ENCODE results near the gene ANKRD30BL.
"Not testable (repeated sequence)": the region's sequence is repeated elsewhere in the genome, so short reads cannot be mapped to it uniquely, and the experiment has no call there.

Gene ANKRD30BL

DNA sequence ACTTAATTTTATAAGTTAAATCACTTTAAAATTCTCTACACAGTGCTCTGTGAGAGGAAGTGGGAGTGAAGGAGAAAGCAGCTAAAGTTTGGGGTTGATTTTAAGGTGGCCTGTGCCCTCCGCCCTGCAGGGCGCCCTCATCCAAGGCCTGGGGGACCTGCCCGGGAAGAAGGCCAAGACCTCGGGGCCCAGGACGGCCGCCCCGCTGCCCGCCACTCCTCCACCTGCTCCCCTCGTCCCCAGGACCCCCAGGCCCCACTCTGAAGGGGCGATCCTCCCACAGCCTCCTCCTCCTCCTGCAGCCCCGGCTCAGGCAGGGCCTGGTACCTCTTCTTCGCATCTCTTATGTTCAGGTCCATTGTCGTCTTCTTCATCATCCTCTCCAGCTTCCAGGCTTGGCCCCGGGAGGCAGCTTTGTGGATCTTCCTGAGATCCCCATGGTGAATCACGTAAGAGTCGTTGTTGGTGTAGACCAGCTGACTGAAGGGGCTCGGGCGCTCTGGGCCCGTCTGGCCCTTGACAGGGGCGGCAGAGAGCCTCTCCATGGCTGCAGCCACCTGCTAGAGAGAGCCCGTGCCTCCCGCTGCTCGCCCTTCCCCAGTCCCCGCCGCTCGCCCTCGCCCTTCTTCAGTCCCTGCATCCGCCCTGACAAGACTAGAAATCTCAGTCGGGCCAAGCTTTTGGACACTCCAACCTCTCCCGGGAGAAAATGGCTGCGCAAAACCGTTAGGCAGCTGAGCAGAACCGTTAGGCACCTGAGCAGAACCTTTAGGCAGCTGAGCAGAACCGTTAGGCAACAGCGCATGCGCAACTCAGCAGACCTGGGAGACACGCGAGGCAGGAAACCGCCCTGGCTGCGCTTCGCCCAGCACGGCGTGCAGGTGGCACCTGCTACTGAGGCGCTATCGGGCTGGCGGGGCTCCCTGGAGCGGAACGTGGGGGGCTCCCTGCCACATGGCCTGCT, at the start of gene ANKRD30BL:
Gene ANKRD30BL (minus strand): TSS at position 792 of the 964 bp plus-strand sequence. CDS start 247 bp downstream, at position 545.
- H3K27ac ChIP-seq (ENCODE audit: low read depth in 2 of 2, low read length in 2 of 2); H3K9ac ChIP-seq (ENCODE audit: low read depth in 1 of 2, low read length in 2 of 2): not testable (repeated sequence)

DNA sequence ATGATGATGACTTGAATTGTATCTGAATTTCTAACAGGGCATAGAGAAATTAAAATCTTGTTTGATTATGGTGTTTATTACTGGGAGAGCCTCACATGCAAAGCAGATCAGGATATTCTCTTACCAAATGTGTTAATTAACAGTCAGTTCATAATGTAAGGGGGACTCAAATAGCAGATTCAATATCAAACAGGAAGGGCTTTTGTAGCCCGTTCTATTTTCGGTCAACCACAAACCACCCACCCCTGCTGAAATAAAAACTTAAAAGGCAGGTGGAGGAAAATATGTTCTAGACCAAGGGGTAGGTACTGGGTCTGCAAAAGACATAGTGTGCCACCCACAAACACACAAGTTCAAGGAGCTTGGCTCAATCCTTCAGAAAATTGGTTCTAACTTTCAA, 41.1 kb upstream of the ANKRD30BL start:
- not testable (repeated sequence) for H3K4me3 ChIP-seq (ENCODE audit: low read length in 2 of 2); H3K9me3 ChIP-seq (ENCODE audit: control insufficient read depth in 2 of 2, low read length in 2 of 2); H3K27me3 ChIP-seq (ENCODE audit: control insufficient read depth in 2 of 2, insufficient read depth in 2 of 2, low read length in 2 of 2); H3K9ac ChIP-seq (ENCODE audit: low read depth in 1 of 2, low read length in 2 of 2); H3K36me3 ChIP-seq (ENCODE audit: control insufficient read depth in 2 of 2, insufficient read depth in 2 of 2, low read length in 2 of 2); H3K27ac ChIP-seq (ENCODE audit: low read depth in 2 of 2, low read length in 2 of 2); H3K4me1 ChIP-seq (ENCODE audit: control insufficient read depth in 2 of 2, insufficient read depth in 2 of 2, low read length in 2 of 2)

More for the DNA sequence above, at the start of gene ANKRD30BL:
- H3K4me1 ChIP-seq (ENCODE audit: control insufficient read depth in 2 of 2, insufficient read depth in 2 of 2, low read length in 2 of 2); H3K27me3 ChIP-seq (ENCODE audit: control insufficient read depth in 2 of 2, insufficient read depth in 2 of 2, low read length in 2 of 2); H3K36me3 ChIP-seq (ENCODE audit: control insufficient read depth in 2 of 2, insufficient read depth in 2 of 2, low read length in 2 of 2); H3K4me3 ChIP-seq (ENCODE audit: low read length in 2 of 2); H3K9me3 ChIP-seq (ENCODE audit: control insufficient read depth in 2 of 2, low read length in 2 of 2): not testable (repeated sequence)

- not testable (repeated sequence) for H3K9me3 ChIP-seq (ENCODE audit: control insufficient read depth in 2 of 2, low read length in 2 of 2); H3K9ac ChIP-seq (ENCODE audit: low read depth in 1 of 2, low read length in 2 of 2); H3K4me1 ChIP-seq (ENCODE audit: control insufficient read depth in 2 of 2, insufficient read depth in 2 of 2, low read length in 2 of 2); H3K36me3 ChIP-seq (ENCODE audit: control insufficient read depth in 2 of 2, insufficient read depth in 2 of 2, low read length in 2 of 2); H3K4me3 ChIP-seq (ENCODE audit: low read length in 2 of 2); H3K27ac ChIP-seq (ENCODE audit: low read depth in 2 of 2, low read length in 2 of 2); H3K27me3 ChIP-seq (ENCODE audit: control insufficient read depth in 2 of 2, insufficient read depth in 2 of 2, low read length in 2 of 2)
Measured at GRCh38 chr2:132192854-132193253, 31.1 kb upstream of the ANKRD30BL start.

GRCh38 chr2:132167100-132167499, 5.3 kb upstream of the ANKRD30BL start:
- H3K27ac ChIP-seq (ENCODE audit: low read depth in 2 of 2, low read length in 2 of 2); H3K4me3 ChIP-seq (ENCODE audit: low read length in 2 of 2); H3K27me3 ChIP-seq (ENCODE audit: control insufficient read depth in 2 of 2, insufficient read depth in 2 of 2, low read length in 2 of 2); H3K9me3 ChIP-seq (ENCODE audit: control insufficient read depth in 2 of 2, low read length in 2 of 2); H3K4me1 ChIP-seq (ENCODE audit: control insufficient read depth in 2 of 2, insufficient read depth in 2 of 2, low read length in 2 of 2); H3K9ac ChIP-seq (ENCODE audit: low read depth in 1 of 2, low read length in 2 of 2); H3K36me3 ChIP-seq (ENCODE audit: control insufficient read depth in 2 of 2, insufficient read depth in 2 of 2, low read length in 2 of 2): not testable (repeated sequence)

GRCh38 chr2:132162125-132162660, 441 bp upstream of the ANKRD30BL start:
- not testable (repeated sequence) for H3K4me3 ChIP-seq (ENCODE audit: low read length in 2 of 2); H3K27me3 ChIP-seq (ENCODE audit: control insufficient read depth in 2 of 2, insufficient read depth in 2 of 2, low read length in 2 of 2); H3K9ac ChIP-seq (ENCODE audit: low read depth in 1 of 2, low read length in 2 of 2); H3K36me3 ChIP-seq (ENCODE audit: control insufficient read depth in 2 of 2, insufficient read depth in 2 of 2, low read length in 2 of 2); H3K27ac ChIP-seq (ENCODE audit: low read depth in 2 of 2, low read length in 2 of 2); H3K4me1 ChIP-seq (ENCODE audit: control insufficient read depth in 2 of 2, insufficient read depth in 2 of 2, low read length in 2 of 2); H3K9me3 ChIP-seq (ENCODE audit: control insufficient read depth in 2 of 2, low read length in 2 of 2)

DNA sequence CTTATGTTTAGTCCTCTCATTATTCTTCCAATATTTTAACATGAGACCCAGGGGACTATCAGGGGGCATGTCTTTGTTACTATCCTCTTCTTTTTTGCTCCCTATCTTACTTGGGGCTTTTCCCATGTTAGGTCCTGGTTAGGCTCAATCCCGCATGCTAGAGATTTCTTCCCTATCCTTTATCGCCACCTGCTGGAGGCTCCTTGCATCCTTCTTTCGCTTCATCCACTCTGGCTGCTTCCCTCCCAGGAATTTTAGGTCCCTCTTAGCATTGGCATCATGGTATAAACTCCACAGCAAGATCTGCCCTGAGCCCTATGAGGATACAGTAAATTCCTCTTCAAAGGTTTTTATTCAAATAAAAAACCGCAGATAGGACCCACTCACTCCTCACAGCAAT, 15.0 kb downstream of the ANKRD30BL start:
- H3K9me3 ChIP-seq (ENCODE audit: control insufficient read depth in 2 of 2, low read length in 2 of 2); H3K4me1 ChIP-seq (ENCODE audit: control insufficient read depth in 2 of 2, insufficient read depth in 2 of 2, low read length in 2 of 2); H3K9ac ChIP-seq (ENCODE audit: low read depth in 1 of 2, low read length in 2 of 2); H3K36me3 ChIP-seq (ENCODE audit: control insufficient read depth in 2 of 2, insufficient read depth in 2 of 2, low read length in 2 of 2); H3K27ac ChIP-seq (ENCODE audit: low read depth in 2 of 2, low read length in 2 of 2); H3K27me3 ChIP-seq (ENCODE audit: control insufficient read depth in 2 of 2, insufficient read depth in 2 of 2, low read length in 2 of 2); H3K4me3 ChIP-seq (ENCODE audit: low read length in 2 of 2): not testable (repeated sequence)
